ENCODE measurements around the gene PPP2R1B. TPM values are rescaled to one million over a fixed set of nuclear protein-coding genes. Genes with fewer than 3 reads are reported as not detected.

PPP2R1B gene
- total RNA-seq, 2 donors from 2014 or later, result 24.7 to 41.5 TPM

DNA sequence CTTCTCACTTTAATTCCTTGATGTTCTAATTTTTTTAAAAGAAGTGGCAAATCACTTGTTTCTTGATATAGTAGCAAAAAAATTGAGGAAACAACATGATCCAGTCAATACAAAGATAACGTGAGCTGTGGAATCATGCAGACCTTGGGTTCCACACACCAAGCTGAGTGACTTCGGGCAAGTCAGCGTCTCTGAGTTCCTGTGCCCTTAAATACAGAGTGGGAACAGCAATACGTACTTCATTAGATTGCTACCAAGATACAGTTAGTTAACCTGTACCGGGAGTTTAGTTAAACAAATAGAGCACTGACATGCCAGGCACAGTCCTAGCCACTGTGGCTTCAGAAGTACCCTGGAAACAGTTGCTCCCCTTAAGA lies 58.5 kb downstream of the PPP2R1B start:
- Histone ChIP-seq H3K27ac (peak overlapping the region in 3 of 4 donors; percentile 29 to 75 (median 61)), H3K4me3 (no peak overlapping the region), H3K9me3 (no peaks in the 10 kb centered on the region), H3K36me3 (replicated peaks in 1 of 2; ENCODE audit: insufficient read depth in 1 of 2, low read depth in 2 of 2) (peaks cover 0 to 8% of the 10 kb centered on the region in 2 donors), H3K27me3 (no peaks in the 10 kb centered on the region), H3K4me1 (peaks cover 44% of the 10 kb centered on the region)
- WGBS, 2 donors, result 43 to 49% methylated on average over 5 of the region's 5 CpGs
- intact Hi-C loops (cut with DNase I), result no loop called here
- DNase-seq (no peak), ATAC-seq (peak; percentile 31)
- TF ChIP-seq CTCF (IDR thresholded peaks at IDR 0.05) (no peak), POLR2A (IDR thresholded peaks at IDR 0.05) (no peak)

- DNase-seq (peak; percentile 64 to 88 (median 78)), ATAC-seq (peak; percentile 90)
- no peak overlapping the region for H3K4me3 ChIP-seq
- H3K27me3 ChIP-seq, result no peaks in the 10 kb centered on the region
- H3K27ac ChIP-seq, result peak overlapping the region; percentile 41 to 75 (median 60)
- 29 to 37% methylated on average over 9 of the region's 9 CpGs for WGBS, 2 donors
- intact Hi-C loops (cut with DNase I), result no loop called here
- peaks cover 0 to 6% of the 10 kb centered on the region in 2 donors for H3K36me3 ChIP-seq (replicated peaks in 1 of 2; ENCODE audit: insufficient read depth in 1 of 2, low read depth in 2 of 2)
- no peak for TF ChIP-seq POLR2A (IDR thresholded peaks at IDR 0.05)
- no peak for TF ChIP-seq CTCF (IDR thresholded peaks at IDR 0.05)
- H3K9me3 ChIP-seq, result no peaks in the 10 kb centered on the region
- peaks cover 48% of the 10 kb centered on the region for H3K4me1 ChIP-seq
Measured at GRCh38 chr11:111707039-111707690, 59.0 kb downstream of the PPP2R1B start.

- H3K36me3 ChIP-seq (replicated peaks in 1 of 2; ENCODE audit: insufficient read depth in 1 of 2, low read depth in 2 of 2), result peaks cover 0 to 4% of the 10 kb centered on the region in 2 donors
Measured at GRCh38 chr11:111703576-111703975, 62.6 kb downstream of the PPP2R1B start.

DNA sequence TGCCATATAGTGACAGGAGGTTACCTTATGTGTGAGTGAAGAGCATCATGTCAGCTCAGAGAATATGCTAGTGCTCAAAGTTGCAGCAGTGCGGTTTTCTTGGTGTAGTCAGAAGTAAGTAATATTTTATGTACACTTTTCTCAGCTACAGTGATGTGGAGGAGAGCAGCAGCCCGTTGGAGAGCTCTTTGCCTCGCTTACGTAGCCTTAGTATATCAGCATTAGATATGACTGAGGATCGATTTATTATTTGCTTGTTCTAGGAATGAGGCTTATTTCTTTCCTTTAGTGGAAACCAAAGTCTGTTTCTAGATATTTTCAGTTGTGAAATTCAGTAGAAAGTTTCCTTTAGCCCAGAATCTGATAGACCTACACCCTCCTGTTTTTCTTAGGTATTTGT lies 63.6 kb downstream of the PPP2R1B start:
- TF ChIP-seq POLR2A (IDR thresholded peaks at IDR 0.05) (peak in 1 of 3 donors; percentile 7), CTCF (IDR thresholded peaks at IDR 0.05) (no peak)
- H3K27ac ChIP-seq, result peak overlapping the region in 3 of 4 donors; percentile 11 to 55 (median 51)
- peaks cover 0 to 4% of the 10 kb centered on the region in 2 donors for H3K36me3 ChIP-seq (replicated peaks in 1 of 2; ENCODE audit: insufficient read depth in 1 of 2, low read depth in 2 of 2)
- no peaks in the 10 kb centered on the region for H3K27me3 ChIP-seq
- H3K4me1 ChIP-seq, result peaks cover 40% of the 10 kb centered on the region
- WGBS, 2 donors, result 38 to 46% methylated on average over 5 of the region's 5 CpGs
- peak; percentile 56 for ATAC-seq
- DNase-seq, result peak in 2 of 4 donors; percentile 40 to 53
- intact Hi-C loops (cut with DNase I), result no loop called here
- H3K4me3 ChIP-seq, result no peak overlapping the region
- no peaks in the 10 kb centered on the region for H3K9me3 ChIP-seq

More at GRCh38 chr11:111703576-111703975, 62.6 kb downstream of the PPP2R1B start:
- ATAC-seq, result no peak
- no peak for DNase-seq
- no peaks in the 10 kb centered on the region for H3K9me3 ChIP-seq
- WGBS, 2 donors, result 66 to 81% methylated on average over 1 of the region's 1 CpG
- intact Hi-C loops (cut with DNase I), result no loop called here
- TF ChIP-seq POLR2A (IDR thresholded peaks at IDR 0.05) (no peak), CTCF (IDR thresholded peaks at IDR 0.05) (no peak)
- H3K4me3 ChIP-seq, result no peak overlapping the region
- H3K27ac ChIP-seq, result peak overlapping the region in 3 of 4 donors; percentile 11 to 55 (median 51)
- peaks cover 49% of the 10 kb centered on the region for H3K4me1 ChIP-seq
- no peaks in the 10 kb centered on the region for H3K27me3 ChIP-seq

GRCh38 chr11:111700162-111700561 lies 66.0 kb downstream of the PPP2R1B start:
- DNase-seq, result no peak
- H3K9me3 ChIP-seq, result no peaks in the 10 kb centered on the region
- no peak overlapping the region for H3K4me3 ChIP-seq
- no peak overlapping the region for H3K27ac ChIP-seq
- H3K36me3 ChIP-seq (replicated peaks in 1 of 2; ENCODE audit: insufficient read depth in 1 of 2, low read depth in 2 of 2), result peaks cover 0 to 4% of the 10 kb centered on the region in 2 donors
- no peaks in the 10 kb centered on the region for H3K27me3 ChIP-seq
- peaks cover 32% of the 10 kb centered on the region for H3K4me1 ChIP-seq
- intact Hi-C loops (cut with DNase I), result no loop called here
- no peak for ATAC-seq
- 96 to 97% methylated on average over 1 of the region's 1 CpG for WGBS, 2 donors
- TF ChIP-seq CTCF (IDR thresholded peaks at IDR 0.05) (no peak), POLR2A (IDR thresholded peaks at IDR 0.05) (no peak)
